HG03342 (cell line): Measurements from ENCODE around the gene RMP24.
"Not testable (repeated sequence)": the region's sequence is repeated elsewhere in the genome, so short reads cannot be mapped to it uniquely, and the experiment has no call there.

Experiments used
- ATAC-seq: cut with Tn5 transposase; IDR thresholded peaks from one replicate; pipeline ENCODE4 v1.9.1; 2021; ENCODE audit warnings: mild to moderate bottlenecking, moderate library complexity; ENCODE audit not compliant: unreplicated experiment

RMP24 gene

DNA sequence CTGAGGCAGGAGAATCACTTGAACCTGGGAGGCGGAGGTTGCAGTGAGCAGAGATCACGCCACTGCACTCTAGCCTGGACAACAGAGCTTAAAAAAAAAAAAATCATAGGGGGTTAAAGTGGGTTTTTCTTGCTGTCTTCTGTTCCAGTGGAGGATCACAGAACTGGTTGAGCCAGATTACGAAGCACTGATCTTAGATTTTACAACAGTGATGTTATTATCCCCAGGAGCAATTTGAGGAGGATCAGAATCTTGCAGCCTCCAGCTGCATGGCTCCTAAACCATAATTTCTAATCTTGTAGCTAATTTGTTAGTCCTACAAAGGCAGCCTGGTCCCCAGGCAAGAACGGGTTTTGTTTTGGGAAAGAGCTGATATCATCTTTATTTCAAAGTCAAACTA lies 4.6 kb upstream of the RMP24 start:
- ATAC-seq = not testable (repeated sequence)

GRCh38 chr18:35968278-35968880 lies 4.1 kb upstream of the RMP24 start:
- no peak for ATAC-seq

DNA sequence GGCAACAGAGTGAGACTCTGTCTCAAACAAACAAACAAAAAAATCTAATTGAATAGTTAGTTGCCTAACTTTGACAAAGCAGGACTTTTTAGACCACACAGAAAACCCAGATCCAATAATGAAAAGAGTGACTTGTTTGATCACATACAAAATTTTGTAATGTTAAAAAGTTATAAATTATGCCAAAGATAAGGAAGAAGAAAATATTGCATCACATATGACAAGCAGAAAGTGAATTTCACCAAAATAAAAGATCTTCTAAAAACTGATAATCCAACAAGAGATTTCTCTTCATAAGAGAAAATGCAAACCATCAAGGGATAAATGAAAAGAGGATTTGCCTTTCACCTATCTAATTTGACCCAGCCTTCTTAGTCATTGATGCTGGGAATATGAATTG lies 2.8 kb upstream of the RMP24 start:
- no peak for ATAC-seq

DNA sequence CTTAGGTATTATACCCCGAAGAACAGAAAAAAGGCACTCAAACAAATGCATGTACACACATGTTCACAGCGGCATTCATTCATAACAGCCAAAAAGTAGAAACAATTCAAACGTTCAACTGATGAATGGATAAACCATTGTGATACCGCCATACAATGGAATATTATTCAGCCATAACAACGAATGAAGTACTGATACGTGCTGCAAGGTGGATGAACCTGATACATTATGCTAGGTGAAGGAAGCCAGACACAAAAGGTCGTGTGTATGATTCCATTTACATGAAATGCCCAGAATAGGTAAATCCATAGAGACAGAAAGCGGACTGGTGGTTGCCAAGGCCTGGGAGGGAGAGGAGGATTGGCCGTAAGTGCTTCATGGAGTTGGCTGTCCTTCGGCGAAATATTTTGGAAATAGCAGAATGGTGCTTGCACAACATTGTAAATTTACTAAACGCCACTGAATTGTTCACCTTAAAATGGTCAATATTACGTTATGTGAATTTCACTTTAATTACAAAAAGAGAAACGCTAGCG lies 750 bp upstream of the RMP24 start:
- peak; percentile 3 for ATAC-seq

- ATAC-seq = no peak
Measured at GRCh38 chr18:35973650-35974049, 1.2 kb downstream of the RMP24 start.

- no peak for ATAC-seq
Measured at GRCh38 chr18:35974181-35974580, 1.7 kb downstream of the RMP24 start.

DNA sequence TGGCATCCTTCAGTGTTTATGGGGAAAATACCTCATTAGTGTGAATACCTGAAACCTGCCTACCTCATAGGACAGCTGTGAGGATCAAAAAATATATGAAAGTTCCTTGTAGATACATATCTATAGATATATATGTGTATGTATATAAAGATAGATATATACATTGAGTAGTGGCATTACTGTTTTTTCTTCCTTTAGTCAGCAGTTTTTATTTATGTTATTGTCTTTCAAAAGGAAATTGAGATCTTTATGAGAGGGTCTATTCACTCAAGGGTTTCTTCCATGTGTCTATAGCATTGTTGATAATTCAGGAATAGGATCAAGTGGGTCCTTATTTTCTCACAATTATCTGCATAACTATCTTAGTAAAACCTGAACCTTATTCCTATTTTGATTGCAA lies 6.6 kb downstream of the RMP24 start:
- ATAC-seq = no peak

DNA sequence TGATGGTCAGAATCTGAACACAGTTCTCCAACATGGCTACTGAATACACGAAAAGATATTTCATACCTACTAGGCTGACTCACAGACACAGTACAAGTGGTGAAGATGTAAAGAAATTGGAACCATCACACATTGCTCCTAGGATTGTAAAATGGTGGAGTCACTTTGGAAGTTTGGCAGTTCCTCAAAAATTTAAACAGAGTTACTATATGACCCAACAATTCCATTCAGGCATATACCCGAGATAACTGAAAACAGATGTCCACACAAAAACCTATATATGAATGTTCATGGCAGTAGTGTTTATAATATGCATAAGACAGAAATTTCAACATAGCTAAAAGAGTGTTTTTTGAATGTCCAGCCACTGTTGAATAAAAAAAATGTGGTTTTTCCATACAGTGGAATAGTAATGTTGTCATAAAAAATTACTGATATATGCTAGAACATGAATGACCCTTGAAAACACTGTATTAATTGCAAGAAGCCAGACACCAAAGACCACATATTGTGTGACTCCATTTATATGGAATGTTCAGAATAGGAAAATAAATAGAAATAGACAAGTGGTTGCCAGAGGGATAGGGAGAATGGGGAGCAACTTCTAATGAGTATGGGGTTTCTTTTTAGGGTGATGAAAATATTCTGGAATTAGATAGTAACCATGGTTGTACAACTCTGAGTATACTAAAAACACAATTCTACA lies 10.1 kb downstream of the RMP24 start:
- no peak for ATAC-seq

DNA sequence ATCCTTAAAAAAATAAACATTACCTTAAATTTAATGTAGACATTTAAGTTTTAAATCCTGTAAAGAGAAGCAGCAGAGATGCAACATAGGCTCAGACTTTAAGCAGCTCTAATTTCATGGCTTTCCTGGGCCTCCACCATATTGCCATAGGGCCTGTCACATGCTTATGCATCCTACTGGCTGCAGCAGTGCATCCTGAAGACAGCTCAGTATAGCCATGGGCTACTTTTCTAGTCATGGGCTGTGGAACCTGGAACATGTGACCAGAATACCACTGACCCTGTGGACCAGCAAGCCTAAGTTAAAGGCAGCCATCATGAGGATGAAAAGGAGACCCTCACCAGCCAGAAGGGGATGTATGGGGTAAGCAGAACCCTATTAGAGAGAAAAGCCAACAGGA lies 10.7 kb downstream of the RMP24 start:
- no peak for ATAC-seq

GRCh38 chr18:35983818-35984217 lies 11.3 kb downstream of the RMP24 start:
- no peak for ATAC-seq

DNA sequence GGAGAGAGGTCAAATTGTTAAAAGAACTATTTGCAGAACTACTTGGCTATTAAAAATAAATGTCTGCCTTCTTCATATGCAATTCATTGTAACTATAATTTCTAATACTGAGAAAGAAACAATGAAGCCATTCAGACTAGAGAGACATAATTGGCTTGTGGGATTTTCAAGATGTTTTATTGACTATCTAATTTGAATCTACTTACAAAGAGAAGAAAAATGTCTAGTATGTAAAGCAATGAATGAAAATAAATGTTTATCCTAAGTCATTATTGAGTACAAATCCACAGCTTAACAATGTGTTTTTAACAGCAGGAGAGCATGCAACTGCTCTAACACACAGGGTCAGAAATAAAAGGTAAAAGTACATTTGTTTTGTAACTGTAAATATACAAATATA lies 19.2 kb downstream of the RMP24 start:
- ATAC-seq = no peak

DNA sequence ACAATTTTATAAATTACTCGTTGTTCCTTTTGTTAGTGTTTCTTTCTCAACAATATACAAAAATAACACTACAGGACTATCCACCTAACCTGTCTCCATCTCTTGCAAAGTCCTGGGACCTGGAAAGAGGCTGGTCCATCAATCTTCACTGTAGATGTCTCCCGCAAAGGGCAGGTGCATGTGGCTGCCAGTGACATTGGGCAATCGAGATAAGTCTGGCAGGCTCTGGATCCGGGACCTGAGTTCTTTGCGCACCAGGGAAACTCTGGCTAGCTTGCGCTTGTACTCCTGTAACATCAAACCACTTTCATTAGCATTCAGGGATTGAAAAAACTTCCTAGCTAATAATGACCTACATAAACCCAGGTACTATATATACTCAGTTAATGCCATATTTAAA lies 20.5 kb downstream of the RMP24 start:
- no peak for ATAC-seq

- no peak for ATAC-seq
Measured at GRCh38 chr18:35998967-35999366, 26.5 kb downstream of the RMP24 start.

GRCh38 chr18:35999925-36000324 lies 27.4 kb downstream of the RMP24 start:
- ATAC-seq = no peak

DNA sequence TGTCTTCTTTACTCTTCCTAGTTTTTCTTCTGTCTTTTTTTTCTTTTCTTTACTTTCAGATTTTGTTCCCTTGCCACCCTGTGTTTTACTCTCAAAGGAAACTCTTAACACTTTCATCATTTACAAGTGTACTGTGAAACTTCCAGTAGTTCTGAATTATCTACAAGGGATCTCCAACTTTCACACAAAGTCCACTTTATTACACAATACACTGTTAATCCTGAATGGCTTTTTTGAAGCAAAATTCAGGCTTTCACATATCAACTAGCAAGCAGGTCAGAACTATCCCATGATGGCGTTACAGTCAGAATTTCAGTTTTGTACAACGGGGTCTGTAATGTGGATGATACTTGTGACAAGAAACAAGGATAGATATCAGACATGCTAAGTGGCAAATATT lies 34.5 kb downstream of the RMP24 start:
- ATAC-seq = no peak

DNA sequence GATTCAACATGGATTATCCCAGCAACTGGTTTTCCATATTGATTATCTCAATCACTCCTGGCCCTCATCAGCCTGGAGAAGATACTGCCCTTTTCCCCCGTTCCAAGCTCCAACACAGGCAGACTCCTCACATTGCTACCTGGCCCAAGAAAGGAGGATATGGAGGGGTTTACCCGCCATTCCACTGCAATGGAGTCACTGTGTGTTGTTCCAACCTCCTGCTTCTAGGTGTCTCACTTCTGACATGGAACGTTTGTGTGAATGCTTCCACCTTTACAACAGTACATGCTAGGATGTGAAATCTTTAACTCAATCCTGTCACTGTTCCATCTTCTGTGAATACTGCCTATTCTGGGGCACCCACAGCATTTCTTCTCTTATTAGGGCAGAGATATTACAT lies 36.7 kb downstream of the RMP24 start:
- ATAC-seq = no peak

GRCh38 chr18:36012891-36013290 lies 40.4 kb downstream of the RMP24 start:
- ATAC-seq = no peak

- peak; percentile 90 for ATAC-seq
Measured at GRCh38 chr18:36015629-36016028, 43.1 kb downstream of the RMP24 start.

DNA sequence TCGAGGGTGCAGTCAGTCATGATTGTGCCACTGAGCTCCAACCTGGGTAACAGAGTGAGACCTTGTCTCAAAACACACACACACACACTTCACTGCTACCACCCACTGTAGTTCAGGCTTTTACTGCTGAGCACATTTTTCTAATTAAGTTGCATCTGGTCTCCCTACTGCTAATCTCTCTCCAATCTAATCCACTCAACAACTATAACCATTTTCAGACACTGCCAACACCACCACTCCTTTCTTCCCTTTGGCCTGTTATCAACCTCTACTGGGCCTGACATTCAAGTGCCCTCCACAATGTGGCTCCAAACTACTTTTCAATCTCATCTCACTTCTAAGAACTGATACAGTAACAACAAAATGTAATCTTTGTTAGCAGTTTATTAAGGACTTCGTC lies 44.8 kb downstream of the RMP24 start:
- ATAC-seq = no peak

- no peak for ATAC-seq
Measured at GRCh38 chr18:36020174-36020711, 47.8 kb downstream of the RMP24 start.

DNA sequence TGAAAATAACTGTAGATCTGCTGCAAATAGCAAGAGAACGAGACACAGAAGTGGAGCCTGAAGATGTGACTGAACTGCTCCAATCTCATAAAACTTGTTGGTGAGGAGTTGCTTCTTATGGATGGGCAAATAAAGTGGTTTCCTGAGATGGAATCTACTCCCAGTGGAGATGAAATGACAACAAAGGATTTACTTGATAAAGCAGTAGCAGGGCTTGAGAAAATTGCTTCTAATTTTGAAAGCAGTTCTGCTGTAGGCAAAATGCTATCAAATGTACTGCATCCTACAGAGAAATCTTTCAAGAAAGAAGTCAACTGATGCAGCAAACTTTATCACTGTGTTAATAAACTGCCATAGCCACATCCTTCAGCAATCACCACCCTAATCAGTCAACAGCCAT lies 50.9 kb downstream of the RMP24 start:
- no peak for ATAC-seq

DNA sequence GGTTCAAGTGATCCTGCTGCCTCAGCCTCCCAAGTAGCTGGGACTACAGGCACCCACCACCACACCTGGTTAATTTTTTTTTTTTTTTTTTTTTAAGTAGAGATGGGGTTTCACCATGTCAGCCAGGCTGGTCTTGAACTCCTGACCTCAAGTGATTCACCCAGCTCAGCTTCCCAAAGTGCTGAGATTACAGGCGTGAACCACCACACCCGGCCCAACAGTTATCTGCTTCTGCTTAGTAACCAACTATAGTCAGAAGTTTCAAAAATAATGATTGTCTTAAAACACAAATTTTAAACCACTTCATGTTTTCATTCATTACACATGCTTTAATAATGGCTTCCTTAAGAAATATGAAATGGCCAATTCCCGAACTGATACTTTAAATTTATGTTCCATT lies 51.8 kb downstream of the RMP24 start:
- not testable (repeated sequence) for ATAC-seq
